Fibroblast of skin of scalp (primary cell): ENCODE measurements around the gene PDZRN4.
"Not testable (repeated sequence)": the region's sequence is repeated elsewhere in the genome, so short reads cannot be mapped to it uniquely, and the experiment has no call there.

Experiments
- DNase-seq: peaks from one replicate; pipeline ENCODE4 v3.0.0-alpha.2; 2013

The PDZRN4 gene

DNA sequence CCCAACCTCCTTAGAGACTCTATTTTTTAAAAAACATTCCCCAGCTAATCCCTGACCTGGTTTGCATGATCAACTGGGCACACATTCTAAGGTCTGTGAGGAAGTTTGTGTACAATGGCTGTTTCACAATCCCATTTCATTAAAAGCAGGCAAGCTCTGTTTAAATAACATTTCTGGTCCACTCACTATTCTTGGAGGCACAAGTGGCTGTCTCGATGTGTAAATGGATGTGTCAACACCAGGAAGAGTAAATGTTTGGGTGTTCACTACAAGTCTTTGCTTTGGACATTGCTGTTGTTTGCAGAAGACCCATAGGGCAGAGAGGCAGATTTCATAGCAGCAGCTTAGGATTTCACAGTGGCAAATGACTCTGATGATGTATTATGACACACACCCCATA, 98.3 kb downstream of the PDZRN4 start:
- no peak for DNase-seq

DNA sequence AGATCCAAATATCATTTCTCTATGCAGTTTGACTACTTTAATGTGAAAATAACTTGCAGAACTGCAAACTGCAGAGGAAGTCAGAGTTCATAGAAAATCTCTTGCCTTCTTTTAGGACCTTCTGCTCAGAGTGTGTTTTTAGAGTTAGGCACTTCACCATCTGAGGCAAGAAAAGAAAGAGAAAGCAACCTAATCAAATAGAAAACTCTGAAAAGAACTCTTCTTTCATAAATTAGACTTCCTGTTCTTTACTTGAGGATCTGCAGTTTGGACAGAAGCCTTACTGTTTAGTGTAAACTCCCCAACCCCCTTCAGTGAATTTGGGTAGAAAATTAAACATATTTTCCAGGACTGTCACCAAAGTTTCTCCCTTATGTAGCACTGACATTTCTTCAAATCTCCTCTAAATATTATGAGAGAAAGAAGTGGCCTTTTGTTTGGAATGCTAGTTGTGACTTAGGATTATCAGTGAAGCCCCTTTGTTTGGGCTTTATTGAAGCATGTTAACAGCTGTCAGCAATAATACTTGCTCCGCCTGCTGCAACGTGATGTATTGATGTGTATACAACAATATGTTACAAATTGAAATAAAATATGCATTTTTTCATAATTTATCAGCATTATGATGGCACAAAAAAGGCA, 99.5 kb downstream of the PDZRN4 start:
- DNase-seq = no peak

DNA sequence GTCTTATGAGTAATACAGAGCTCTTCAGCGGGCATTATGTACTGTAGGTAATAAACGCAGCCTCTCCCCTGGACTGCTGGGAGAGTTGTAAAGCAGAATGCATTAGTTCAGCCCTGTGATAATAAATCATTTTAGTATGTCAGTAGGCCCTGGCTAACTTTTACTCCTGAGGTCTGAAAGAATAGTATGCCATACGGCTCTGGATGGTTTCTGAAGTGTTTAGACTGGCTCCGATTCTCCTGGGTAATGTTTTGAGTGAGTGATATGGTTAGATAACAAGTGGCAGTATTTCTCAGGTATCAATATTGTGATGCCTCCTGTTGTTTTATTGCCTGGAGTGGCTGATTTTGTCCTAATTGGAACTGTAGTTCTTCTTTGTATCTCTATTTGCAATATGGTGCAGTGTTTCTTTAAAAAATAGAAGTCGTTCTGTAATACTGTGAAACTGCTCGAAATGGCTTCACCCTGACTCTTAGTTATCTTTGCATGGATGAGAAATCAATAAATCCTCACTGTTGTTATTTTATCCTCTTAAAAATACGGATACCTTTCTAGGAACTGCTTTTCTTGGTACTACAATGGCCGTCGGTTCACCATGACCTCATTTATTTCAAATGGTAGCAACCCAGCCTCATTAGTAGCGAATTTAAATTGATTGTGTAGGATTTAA, 100.2 kb downstream of the PDZRN4 start:
- no peak for DNase-seq

DNA sequence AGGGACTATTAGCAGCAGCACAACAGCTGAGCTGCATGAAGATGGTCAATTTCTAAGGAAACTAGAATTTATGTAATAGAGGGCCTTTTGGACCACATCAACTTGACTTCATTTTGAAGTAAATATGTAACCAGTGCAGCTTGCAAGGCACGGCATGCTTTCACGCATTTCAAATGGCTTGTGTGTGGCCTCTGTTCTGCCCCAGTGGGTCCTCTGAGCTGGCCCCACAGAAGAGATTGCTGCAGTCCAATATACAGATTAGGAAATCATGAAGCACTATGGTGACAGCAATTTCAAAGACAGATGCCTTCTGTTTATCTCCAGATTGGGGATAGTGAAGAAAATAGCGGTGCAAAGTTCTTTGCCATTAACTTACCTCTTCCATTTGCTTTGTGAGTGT, 101.4 kb downstream of the PDZRN4 start:
- DNase-seq = no peak

DNA sequence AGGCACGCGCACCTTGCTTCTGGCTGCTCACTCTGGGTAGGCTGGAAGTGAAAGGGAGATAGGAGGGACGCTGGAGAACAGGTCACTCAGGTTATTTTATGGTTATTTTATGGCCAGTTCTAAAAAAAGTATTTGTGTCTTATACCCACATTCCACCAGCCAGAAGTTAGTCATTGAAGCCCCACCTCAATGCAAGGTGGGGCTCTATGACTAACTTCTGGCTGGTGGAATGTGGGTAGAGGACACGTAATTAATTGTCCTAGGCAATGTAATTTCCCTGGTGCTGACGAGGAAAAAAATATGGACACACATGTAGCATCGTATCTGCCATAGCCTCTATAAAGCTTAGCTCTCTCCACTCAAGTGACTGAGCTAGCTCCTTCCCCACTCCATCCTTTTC, 104.9 kb downstream of the PDZRN4 start:
- no peak for DNase-seq

DNA sequence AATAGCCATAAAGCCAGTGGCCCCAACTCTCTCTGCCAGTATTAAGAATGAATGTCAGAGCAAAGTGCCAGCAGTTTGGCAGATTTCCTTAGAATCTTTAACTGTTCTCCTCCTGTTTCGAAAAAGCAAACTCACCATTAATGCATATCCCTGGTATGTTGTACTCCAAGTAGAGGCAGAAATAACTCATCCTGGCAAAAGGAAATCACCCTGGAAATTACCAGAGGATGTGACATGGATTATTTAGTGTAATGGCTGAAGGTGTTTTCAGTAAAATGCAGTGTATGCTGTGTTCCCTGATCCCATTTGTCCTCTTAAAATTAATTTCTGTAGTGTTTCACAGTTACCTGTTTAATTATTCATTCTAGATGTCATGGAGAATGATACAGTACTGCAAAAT, 105.3 kb downstream of the PDZRN4 start:
- DNase-seq = no peak

DNA sequence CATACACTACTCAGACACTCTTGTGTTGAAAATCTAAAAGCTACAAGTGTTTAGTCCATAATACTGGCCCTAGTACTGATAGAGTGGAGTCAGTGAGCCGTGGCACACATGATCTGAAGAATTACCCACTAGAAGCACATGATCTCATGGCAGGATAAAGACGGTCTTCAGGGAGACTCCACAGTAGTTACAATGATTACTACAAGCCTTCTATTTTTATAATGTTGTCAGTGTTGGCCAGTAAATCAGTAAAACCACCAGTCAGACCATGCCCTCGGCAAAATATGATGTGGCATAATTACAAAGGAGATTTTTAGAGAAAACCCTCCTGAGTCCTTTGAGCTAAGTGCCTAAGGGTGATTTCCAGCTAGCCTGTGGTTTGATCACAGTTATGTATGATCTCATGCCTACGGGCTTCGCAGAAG, 114.9 kb downstream of the PDZRN4 start:
- no peak for DNase-seq

DNA sequence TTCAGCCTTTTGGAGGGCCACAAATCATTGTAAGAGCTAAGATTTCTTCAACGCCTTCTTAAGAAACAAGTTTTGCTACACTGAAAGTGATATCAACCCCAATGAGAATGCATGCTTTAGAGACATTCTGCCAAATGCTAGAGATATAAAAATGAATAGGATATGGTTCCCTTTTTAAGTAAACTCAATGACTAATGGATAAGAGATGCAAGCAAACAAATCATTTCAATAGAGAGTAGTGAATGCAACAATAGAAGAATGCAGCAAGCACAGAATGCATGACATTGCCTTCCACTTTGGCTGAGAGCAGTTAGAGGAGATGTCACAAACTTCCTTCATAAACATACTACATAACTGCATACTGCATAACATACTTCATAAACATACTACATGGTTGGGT, 116.4 kb downstream of the PDZRN4 start:
- DNase-seq = no peak

DNA sequence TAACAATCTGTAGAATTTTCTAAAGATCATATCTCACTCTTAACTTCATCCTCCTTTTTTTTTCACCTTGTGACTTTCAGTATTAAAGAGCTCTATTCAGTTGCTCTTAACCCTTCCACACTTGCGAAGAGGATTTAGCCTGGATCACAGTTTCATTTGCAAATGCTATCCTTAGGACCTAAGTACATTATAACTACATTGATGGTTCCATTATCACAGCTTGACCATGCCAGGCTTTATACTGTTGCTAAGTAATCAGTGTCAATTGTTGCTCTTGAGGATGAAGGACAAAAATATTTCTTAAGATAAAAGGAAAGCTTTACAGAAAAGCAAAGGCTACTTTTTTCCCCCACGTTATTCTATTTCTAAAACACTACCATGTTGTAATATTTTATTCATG, 122.2 kb downstream of the PDZRN4 start:
- DNase-seq = no peak

DNA sequence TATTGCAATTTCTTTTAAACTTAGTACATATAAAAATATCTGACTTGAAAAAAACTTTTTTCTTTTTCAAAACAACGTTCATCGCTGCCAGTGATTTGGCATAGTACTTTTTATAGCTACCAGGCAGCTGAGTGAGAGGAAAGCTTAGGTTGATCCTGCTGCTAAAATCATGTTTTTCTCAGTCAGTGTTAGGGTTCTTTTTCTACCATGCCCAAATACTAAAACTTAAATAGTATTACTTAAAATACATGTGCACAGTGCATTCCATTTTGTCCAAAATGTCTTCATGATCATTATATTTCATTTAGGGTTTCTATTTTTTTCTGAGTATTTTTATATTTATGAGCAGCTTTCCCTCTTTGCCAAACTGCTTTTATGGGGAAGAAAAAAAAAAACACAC, 123.8 kb downstream of the PDZRN4 start:
- DNase-seq = no peak

DNA sequence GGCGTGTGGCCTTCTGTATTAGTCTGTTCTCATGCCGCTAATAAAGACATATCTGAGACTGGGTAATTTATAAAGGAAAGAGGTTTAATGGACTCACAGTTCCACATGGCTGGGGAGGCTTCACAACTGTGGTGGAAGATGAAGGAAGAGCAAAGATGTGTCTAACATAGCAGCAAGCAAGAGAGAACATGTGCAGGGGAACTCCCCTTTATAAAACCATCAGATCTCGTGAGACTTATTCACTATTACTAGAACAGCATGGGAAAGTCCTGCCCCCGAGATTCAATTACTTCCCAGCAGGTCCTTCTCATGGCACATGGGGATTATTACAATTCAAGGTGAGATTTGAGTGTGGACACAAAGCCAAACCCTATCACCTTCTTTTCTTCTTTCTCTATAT, 124.3 kb downstream of the PDZRN4 start:
- not testable (repeated sequence) for DNase-seq

DNA sequence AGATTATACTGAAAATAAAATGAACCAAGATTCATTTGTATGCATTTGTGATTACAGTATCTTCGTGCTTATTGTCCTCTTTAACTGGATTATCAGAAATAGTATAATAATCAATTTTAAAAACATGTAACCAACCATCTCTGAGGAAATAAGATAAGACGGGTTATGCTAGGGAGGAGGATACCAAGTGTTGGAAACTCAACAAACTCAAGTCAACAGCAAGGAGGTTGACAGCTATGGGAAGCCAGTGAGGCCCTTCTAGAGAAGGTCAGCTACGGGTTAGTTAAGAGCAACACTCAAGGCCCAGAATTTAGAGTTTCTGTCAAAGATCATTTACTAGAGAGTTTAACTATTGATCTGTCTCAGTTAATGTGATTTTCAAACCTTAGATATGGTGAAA, 137.2 kb downstream of the PDZRN4 start:
- no peak for DNase-seq

DNA sequence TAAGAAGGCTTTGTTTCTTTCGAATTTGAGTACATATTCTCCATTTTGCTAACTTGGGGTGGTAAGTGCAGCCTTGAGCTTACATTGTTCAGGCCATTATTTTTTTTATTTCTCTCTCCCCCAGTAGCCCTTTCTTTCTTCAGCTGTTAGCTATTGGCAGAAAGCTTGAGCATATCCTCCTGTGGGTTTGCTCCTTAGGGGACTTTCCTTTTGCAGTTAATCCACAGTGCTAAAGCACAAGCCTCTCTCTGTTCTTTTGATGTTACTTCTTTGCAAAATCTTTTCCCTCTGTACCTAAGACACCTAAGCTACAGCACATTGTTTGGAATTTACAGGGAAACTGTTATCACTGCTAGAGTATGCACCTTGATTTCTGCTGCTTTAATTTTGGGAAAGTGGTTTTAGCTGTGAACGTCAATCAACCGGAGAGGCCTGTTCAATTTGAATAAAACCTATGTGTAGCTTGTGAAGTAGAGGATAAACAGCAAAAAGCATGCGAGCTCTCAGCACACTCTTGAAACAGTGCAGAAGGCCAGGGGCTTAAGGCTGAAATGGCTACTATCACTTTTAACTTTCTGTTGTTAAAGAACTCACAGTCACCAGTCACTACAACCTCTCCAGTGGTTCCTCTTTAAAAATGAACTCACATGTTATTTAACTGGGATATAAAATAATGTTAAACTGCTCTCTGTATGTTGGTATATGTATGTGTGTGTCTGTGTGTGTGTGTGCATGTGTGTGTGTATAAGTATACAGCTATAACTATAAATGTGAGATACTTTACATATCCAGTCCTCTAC, 139.2 kb downstream of the PDZRN4 start:
- DNase-seq = no peak

DNA sequence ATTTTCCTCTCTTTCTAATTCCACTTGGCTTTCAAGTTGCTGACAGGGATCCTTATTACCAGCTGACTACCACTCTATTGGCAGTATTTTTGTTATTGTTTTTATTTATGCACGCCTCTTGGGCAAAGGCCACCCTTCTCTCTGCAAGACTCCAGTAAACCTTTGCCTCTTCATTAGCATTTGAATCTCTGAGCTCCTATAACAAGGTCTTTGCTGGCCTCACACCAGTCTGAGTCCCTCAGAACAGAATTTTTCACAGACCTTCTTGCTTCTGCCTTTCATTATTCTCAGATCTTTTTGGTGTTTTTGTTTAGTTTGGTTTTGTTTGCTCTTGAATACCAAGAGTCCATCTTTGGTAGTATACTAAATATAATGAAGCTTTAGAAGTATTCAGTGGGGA, 145.9 kb downstream of the PDZRN4 start:
- no peak for DNase-seq

DNA sequence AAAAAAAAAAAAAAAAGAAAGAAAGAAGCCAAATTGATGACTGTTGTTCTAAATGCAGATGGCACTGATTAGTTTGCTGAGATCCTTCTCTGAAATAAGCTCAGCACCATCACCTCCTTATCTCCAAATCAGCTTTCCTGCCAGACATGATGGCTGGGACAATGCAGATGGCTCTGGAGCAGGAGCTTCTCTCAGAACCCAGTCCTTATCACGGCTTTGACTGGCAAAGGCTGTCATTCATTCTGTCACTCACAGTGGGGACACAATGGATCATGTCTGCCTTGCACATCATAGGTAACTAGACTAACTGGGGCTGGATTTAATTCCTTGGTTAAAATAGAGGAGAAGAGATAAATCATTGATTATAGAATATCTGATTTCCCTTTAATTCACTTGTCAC, 146.3 kb downstream of the PDZRN4 start:
- DNase-seq = no peak

DNA sequence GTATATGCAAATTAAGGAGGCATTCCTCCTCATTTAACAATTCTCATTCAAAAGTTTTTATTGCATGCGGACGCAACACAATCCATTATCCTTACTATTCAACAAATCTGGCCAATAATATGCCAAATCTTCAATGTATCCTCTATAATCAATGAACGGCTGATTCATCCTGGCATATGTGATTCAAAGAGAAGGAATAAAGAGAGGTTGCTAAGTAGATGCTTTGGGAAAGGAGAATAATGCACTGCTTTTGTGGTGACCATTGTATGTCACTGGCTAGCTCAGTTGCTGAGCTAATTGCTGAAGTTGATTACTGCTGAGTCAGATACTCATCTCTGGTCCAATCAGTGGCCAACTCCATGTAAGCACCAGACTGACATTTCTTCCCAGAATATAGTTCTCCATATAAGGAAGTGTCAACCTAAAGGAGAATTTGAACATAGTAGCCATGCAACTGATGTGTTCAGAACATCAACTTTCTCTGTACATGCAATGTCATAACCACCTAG, 148.0 kb downstream of the PDZRN4 start:
- no peak for DNase-seq

DNA sequence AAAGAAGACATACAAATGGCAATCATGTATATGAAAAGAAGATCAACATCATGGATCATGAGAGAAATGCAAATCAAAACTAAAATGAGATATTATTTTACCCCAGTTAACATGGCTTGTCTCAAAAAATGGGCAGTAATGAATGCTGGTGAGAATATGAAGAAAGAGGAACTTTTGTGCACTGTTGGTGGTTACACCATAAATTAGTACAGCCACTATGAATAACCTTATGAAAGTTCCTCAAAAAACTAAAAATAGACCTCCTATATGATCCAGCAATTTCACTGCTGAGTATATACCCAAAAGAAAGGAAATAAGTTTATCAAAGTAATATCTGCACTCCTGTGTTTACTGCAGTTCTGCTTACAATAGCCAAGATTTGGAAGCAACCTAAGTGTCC, 151.7 kb downstream of the PDZRN4 start:
- DNase-seq = no peak

DNA sequence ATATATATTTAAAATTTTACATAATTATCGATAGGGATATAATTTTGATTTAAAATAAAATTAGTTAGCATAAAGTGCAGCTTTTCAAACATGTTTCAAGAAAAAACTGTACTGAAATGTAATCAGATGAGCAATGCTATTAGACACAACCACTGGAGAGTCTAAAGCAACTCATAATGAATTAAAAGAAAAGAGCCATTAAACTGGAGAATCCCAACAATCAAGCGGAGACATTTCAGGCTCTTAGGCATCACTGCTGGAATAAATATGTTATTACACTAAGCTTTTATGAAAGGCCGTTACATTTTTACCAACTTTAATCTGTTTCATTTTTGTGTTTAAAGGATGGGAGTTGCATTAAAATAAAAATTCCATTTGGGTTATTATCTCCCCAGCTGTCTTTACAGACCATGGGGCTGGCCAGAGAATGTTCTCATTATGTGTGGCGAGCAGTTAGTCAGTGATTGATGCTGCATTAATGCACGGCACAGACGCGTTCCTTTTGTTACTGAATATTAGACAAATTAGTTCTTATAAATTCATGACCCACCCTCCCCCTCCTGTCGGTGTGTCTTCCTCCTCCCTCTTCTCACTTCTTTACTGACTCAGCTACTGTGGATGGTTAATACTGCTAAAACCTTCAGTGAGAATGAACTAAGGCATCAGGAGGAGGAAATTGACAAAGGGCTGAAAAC, 156.8 kb downstream of the PDZRN4 start:
- no peak for DNase-seq

DNA sequence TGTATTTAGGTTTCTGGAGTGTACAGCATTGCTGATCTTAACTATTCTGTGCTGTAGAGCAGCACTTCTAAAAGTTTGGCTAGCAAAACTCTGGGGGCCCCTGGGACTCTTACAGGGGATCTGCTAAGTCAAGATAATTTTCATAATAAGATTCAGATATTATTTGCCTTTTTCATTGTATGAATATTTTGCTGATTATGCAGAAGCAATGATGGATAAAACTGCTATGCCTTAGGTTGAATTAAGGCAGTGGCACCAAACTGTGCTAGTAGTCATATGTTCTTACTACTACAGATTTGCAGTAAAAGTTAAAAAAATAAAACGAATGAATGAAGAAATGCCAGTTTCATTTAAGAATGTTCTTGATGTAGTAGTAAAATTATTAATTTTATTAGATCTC, 160.1 kb downstream of the PDZRN4 start:
- DNase-seq = no peak

DNA sequence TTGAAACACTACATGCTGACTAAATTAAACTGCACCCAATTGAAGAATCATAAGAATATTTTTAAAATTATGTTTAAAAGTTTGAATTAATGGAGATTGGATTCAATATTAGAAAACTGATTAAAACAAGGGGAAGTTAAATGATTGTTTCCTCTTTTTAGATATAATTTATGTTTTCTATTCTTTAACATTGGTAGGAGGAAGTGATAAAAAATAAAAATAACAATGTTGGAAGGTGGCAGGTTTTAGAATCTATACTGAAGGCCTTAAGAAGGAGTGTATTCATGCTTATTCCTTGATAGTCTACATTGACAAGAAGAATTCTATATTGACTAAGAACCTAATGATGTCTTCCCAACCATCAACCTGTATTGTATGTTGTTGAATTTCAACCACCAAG, 168.1 kb downstream of the PDZRN4 start:
- no peak for DNase-seq

DNA sequence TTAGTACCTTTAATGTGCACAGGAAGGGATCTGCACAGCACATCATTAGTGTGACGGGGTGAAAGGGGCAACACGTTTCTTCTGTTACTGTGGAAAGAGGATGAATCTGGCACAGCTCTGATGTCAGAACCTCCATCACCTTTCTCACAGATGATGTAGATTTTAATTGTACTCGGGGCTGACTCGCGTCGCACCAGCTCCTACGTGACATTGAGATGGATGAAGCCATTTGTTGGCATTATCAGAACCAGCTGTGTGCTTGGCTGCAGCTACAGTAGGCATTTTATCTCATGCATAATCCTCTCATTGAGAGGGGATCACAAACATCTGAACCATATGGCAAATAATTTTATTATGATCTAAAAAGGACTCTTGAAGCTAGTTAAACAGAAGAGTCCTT, 173.6 kb downstream of the PDZRN4 start:
- DNase-seq = no peak

DNA sequence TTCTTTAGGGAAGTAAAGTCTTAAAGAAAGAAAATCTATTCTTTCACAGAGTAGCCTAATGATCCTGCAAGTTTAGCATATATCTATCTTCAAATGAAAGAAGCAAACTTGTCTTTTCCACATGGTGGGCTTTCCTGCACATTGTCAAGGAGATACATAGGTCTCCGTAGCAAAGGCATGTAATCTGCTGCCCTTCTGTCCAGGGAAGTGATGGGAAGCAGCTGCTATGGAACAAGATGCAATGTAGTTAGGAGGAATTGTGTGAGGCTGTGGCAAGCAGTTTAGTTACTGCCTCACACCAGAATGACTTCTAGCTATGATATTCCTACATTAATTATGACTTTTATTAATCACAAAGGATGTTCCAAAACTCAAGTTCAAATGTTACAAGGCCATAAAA, 174.4 kb downstream of the PDZRN4 start:
- no peak for DNase-seq

DNA sequence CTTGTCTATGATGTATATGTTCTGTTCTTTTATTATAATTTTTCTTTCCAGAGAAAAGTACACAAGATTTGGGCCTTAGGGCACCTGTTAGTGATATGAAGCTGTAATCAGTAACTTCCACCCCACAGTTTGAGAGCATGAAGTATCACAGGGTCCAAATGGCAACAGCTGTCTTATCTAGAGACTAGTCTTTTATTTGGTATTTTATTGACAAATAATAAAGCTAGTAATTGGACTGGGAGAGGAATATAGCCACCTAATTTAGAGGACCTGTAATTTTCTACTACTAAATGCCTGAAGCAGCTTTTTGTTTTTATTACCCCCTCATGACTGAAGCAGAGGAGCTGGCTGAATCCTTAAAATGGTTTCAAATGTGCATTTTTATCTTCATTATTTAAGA, 174.8 kb downstream of the PDZRN4 start:
- DNase-seq = no peak
